IMR-90 (cell line): ENCODE data around the gene PSMC5. TPM values are rescaled to one million over a fixed set of nuclear protein-coding genes. Genes with fewer than 3 reads are reported as not detected.

Experiments used
- ATAC-seq: fragments of 200-7000 bp; cut with Tn5 transposase; 2 replicates; pipeline ENCODE4 v1.9.1; 2020; ENCODE audit warnings: low read depth, mild to moderate bottlenecking, moderate library complexity
- BruUV-seq: library from RNA; stranded (reverse); fragments of 400-500 nt; replicated peaks from 2 replicates; lab custom pipeline; 2021; lab: Mats Ljungman, UMichigan
- CTCF ChIA-PET: fragments of 300-600 bp; formaldehyde crosslinking; extraction: SDS; loops from one replicate; lab custom pipeline; 2021; ENCODE audit warnings: antibody characterized with exemption; lab: Yijun Ruan, JAX
- POLR2A ChIA-PET: fragments of 300-600 bp; sonication (Branson Sonifier 250); formaldehyde crosslinking; loops from one replicate; lab custom pipeline; 2022; ENCODE audit warnings: antibody characterized with exemption; ENCODE audit not compliant: unreplicated experiment; lab: Charles Lee
- DNase-seq: peaks from one replicate; pipeline ENCODE4 v3.0.0; 2013
- H2AFZ ChIP-seq: replicated peaks from 2 replicates; pipeline ENCODE3; 2013; ENCODE audit warnings: low read length, mild to moderate bottlenecking; ENCODE audit not compliant: poor library complexity
- H2AK5ac ChIP-seq: 2 replicates; pipeline ENCODE4 v1.6.1; 2013; ENCODE audit warnings: low read depth, low read length, inconsistent platforms
- H2AK9ac ChIP-seq: replicated peaks from 2 replicates; pipeline ENCODE3; 2013; ENCODE audit warnings: mild to moderate bottlenecking, low read depth, low read length, moderate library complexity; ENCODE audit not compliant: poor library complexity
- H2BK120ac ChIP-seq: 2 replicates; pipeline ENCODE4 v1.6.1; 2013; ENCODE audit warnings: low read depth, low read length, inconsistent platforms
- H2BK15ac ChIP-seq: 3 replicates; pipeline ENCODE4 v1.6.1; 2013; ENCODE audit warnings: low read depth, low read length, inconsistent platforms
- H2BK20ac ChIP-seq: 2 replicates; pipeline ENCODE4 v1.6.1; 2013; ENCODE audit warnings: low read depth, mild to moderate bottlenecking, inconsistent platforms, low read length, moderate library complexity
- H2BK5ac ChIP-seq: 2 replicates; pipeline ENCODE4 v1.6.1; 2013; ENCODE audit warnings: mild to moderate bottlenecking, low read depth, low read length, inconsistent platforms; ENCODE audit not compliant: poor library complexity, severe bottlenecking
- H3K14ac ChIP-seq: replicated peaks from 2 replicates; pipeline ENCODE4 v1.6.1; 2013; ENCODE audit warnings: low read depth, low read length, inconsistent platforms
- H3K18ac ChIP-seq: 2 replicates; pipeline ENCODE4 v1.6.1; 2013; ENCODE audit warnings: low read depth, low read length, control low read depth
- H3K23ac ChIP-seq: 2 replicates; pipeline ENCODE4 v1.6.1; 2013; ENCODE audit warnings: low read depth, low read length, inconsistent platforms
- H3K27ac ChIP-seq: 2 replicates; pipeline ENCODE4 v1.5.1; 2013; ENCODE audit warnings: mild to moderate bottlenecking, control low read depth, low read length; ENCODE audit not compliant: insufficient read depth
- H3K27me3 ChIP-seq: 2 replicates; pipeline ENCODE4 v1.6.1; 2013; ENCODE audit warnings: low read length; ENCODE audit not compliant: control insufficient read depth, insufficient read depth
- H3K36me3 ChIP-seq: 2 replicates; pipeline ENCODE4 v1.6.1; 2013; ENCODE audit warnings: low read length, mixed read lengths; ENCODE audit not compliant: control insufficient read depth, insufficient read depth
- H3K4ac ChIP-seq: 2 replicates; pipeline ENCODE4 v1.6.1; 2013; ENCODE audit warnings: low read depth, low read length, inconsistent platforms
- H3K4me1 ChIP-seq: 2 replicates; pipeline ENCODE4 v1.6.1; 2013; ENCODE audit warnings: low read length, mixed read lengths; ENCODE audit not compliant: control insufficient read depth, insufficient read depth
- H3K4me2 ChIP-seq: 2 replicates; pipeline ENCODE4 v1.6.1; 2013; ENCODE audit warnings: low read depth, mild to moderate bottlenecking, control low read depth, low read length, moderate library complexity
- H3K4me3 ChIP-seq: 2 replicates; pipeline ENCODE4 v1.5.1; 2013; ENCODE audit warnings: low read depth, mild to moderate bottlenecking, control low read depth, low read length, moderate library complexity; ENCODE audit not compliant: insufficient read depth
- H3K56ac ChIP-seq: 2 replicates; pipeline ENCODE4 v1.6.1; 2013; ENCODE audit warnings: low read length, inconsistent platforms; ENCODE audit not compliant: insufficient read depth; ENCODE audit errors: extremely low read depth
- H3K79me1 ChIP-seq, 2 experiments: 2 replicates each; pipeline ENCODE4 v1.6.1; 2013; ENCODE audit warnings: low read length in 2 of 2, inconsistent platforms in 1 of 2, low read depth in 1 of 2
- H3K9ac ChIP-seq: 2 replicates; pipeline ENCODE4 v1.6.1; 2013; ENCODE audit warnings: low read depth, low read length, control low read depth
- H3K9me1 ChIP-seq: 2 replicates; pipeline ENCODE4 v1.6.1; 2013; ENCODE audit warnings: low read length, inconsistent platforms; ENCODE audit not compliant: insufficient read depth
- H3K9me3 ChIP-seq: 2 replicates; pipeline ENCODE4 v1.6.1; 2013; ENCODE audit warnings: low read length; ENCODE audit not compliant: control insufficient read depth, insufficient read depth
- H4K20me1 ChIP-seq: 2 replicates; pipeline ENCODE4 v1.6.1; 2013; ENCODE audit warnings: low read length, inconsistent platforms; ENCODE audit not compliant: insufficient read depth
- H4K5ac ChIP-seq: 2 replicates; pipeline ENCODE4 v1.6.1; 2013; ENCODE audit warnings: mild to moderate bottlenecking, low read depth, low read length, control low read depth
- H4K8ac ChIP-seq, 2 experiments: 2 replicates each; pipeline ENCODE4 v1.6.1; 2013; ENCODE audit warnings: low read depth in 2 of 2, low read length in 2 of 2, control low read depth in 1 of 2, inconsistent platforms in 1 of 2
- H4K91ac ChIP-seq: 2 replicates; pipeline ENCODE4 v1.6.1; 2013; ENCODE audit warnings: low read depth, low read length, inconsistent platforms; ENCODE audit not compliant: insufficient read depth
- CEBPB ChIP-seq: IDR thresholded peaks from 2 replicates; pipeline ENCODE4 v1.6.1; 2012; ENCODE audit warnings: low read depth, low read length, improper control_type of control experiment
- CHD1 ChIP-seq: IDR thresholded peaks from 2 replicates; pipeline ENCODE4 v1.6.1; 2012; ENCODE audit warnings: low read depth, low read length, improper control_type of control experiment
- ELK1 ChIP-seq: fragments of 150-350 bp; IDR thresholded peaks from 2 replicates; pipeline ENCODE4 v1.6.1; 2016; ENCODE audit warnings: low read depth, mild to moderate bottlenecking, low read length, moderate library complexity, borderline replicate concordance
- MAFK ChIP-seq: IDR thresholded peaks from 2 replicates; pipeline ENCODE4 v1.6.1; 2012; ENCODE audit warnings: low read depth, low read length, improper control_type of control experiment
- MAZ ChIP-seq: IDR thresholded peaks from 2 replicates; pipeline ENCODE4 v1.6.1; 2012; ENCODE audit warnings: low read depth, mild to moderate bottlenecking, low read length, improper control_type of control experiment, moderate library complexity, borderline replicate concordance
- NFE2L2 ChIP-seq: fragments of 150-350 bp; IDR thresholded peaks from 2 replicates; pipeline ENCODE4 v1.6.1; 2016; ENCODE audit warnings: low read depth, mild to moderate bottlenecking, low read length
- RFX5 ChIP-seq: IDR thresholded peaks from 2 replicates; pipeline ENCODE4 v1.8.0; 2012; ENCODE audit warnings: low read depth, mild to moderate bottlenecking, low read length, moderate library complexity
- SMC3 ChIP-seq: fragments of 150-350 bp; IDR thresholded peaks from 2 replicates; pipeline ENCODE4 v1.6.1; 2016; ENCODE audit warnings: low read depth, mild to moderate bottlenecking, antibody characterized with exemption, low read length, moderate library complexity
- USF2 ChIP-seq: fragments of 150-350 bp; IDR thresholded peaks from 2 replicates; pipeline ENCODE4 v1.6.1; 2017; ENCODE audit warnings: mild to moderate bottlenecking, antibody characterized with exemption, low read length, low read depth
- WGBS, 2 experiments: methylation state at CpG; one replicate each; pipeline versions ENCODE4 v1.1.5 to v1.1.7; 2013; ENCODE audit warnings: missing lambda C conversion rate in 2 of 2; ENCODE audit not compliant: insufficient read length in 1 of 2; ENCODE audit errors: extremely low coverage in 2 of 2; 5-methylcytosine and 5-hydroxymethylcytosine counted together
- dilution Hi-C: fragments of 300-500 bp; cut with HindIII; formaldehyde crosslinking; loops from one replicate; pipeline ENCODE4 v1.14.3; 2018; ENCODE audit warnings: low sequenced_read_pairs; ENCODE audit not compliant: unreplicated experiment
- in situ Hi-C: fragments of 300-500 bp; cut with MboI; formaldehyde crosslinking; loops from 3 replicates; pipeline ENCODE4 v1.14.3; 2019; ENCODE audit warnings: low sequenced_read_pairs, inconsistent platforms, mixed read lengths
- intact Hi-C: fragments of 100-400 bp; cut with micrococcal nuclease; formaldehyde crosslinking; loops from 2 replicates; pipeline ENCODE4 v1.10.0; 2022
- polyA plus RNA-seq, 3 experiments: library from polyadenylated mRNA; depleted of rRNA; stranded (reverse); fragments of >200 nt; gene quantifications; 2 replicates each; pipeline ENCODE4 v1.2.3, GENCODE V29; 2012; ENCODE audit warnings: low replicate concordance in 1 of 3
- total RNA-seq: library from RNA; depleted of rRNA; stranded (reverse); fragments of >200 nt; gene quantifications from 2 replicates; pipeline ENCODE4 v1.2.3, GENCODE V29; 2012

PSMC5 gene
- total and polyA plus RNA-seq, 2 of the 4 experiments (the other 2 are of a cell fraction), result 105 to 165 TPM

- dilution Hi-C loops (no loop called here), in situ Hi-C loops (no loop called here), intact Hi-C loops (no loop called here)
- peaks cover 35% of the 10 kb centered on the region for H4K20me1 ChIP-seq
- ChIA-PET POLR2A (no interaction called here), CTCF (interaction anchor here (0.6 kb wide), 1 partner anchor 15 kb away, joined by 3 read pairs; no protein-coding TSS in a partner anchor)
- no peak overlapping the region for H2AFZ ChIP-seq
- H3K36me3 ChIP-seq, result peaks cover 66% of the 10 kb centered on the region
- H2AK9ac ChIP-seq, result no peak overlapping the region
- no peak overlapping the region for H2BK120ac ChIP-seq
- BruUV-seq, result no TSS peak
- no peak overlapping the region for H3K27ac ChIP-seq
- H2BK20ac ChIP-seq, result no peak overlapping the region
- no peak overlapping the region for H2BK15ac ChIP-seq
- H3K9ac ChIP-seq, result no peak overlapping the region
- H2BK5ac ChIP-seq, result no peak overlapping the region
- H4K5ac ChIP-seq, result no peak overlapping the region
- DNase-seq (no peak), ATAC-seq (no peak)
- peaks cover 25 to 58% of the 10 kb centered on the region in 2 experiments for H3K79me1 ChIP-seq
- no peak for TF ChIP-seq MAZ
- no peak for TF ChIP-seq ELK1
- no peak for TF ChIP-seq NFE2L2
- no peak for TF ChIP-seq RFX5
- TF ChIP-seq MAFK, result no peak
- TF ChIP-seq CHD1, result no peak
- no peak for TF ChIP-seq USF2
- TF ChIP-seq SMC3, result no peak
- TF ChIP-seq CEBPB, result no peak
- no peak overlapping the region for H2AK5ac ChIP-seq
- no peaks in the 10 kb centered on the region for H3K9me1 ChIP-seq
- H3K9me3 ChIP-seq, result no peaks in the 10 kb centered on the region
- no peak overlapping the region for H3K18ac ChIP-seq
- H3K4me2 ChIP-seq, result no peak overlapping the region
- no peak overlapping the region for H4K91ac ChIP-seq
- no peak overlapping the region for H3K4me3 ChIP-seq
- H3K56ac ChIP-seq, result no peak overlapping the region
- no peaks in the 10 kb centered on the region for H3K4me1 ChIP-seq
- no CpG with 5 or more reads among the region's 3 CpGs for WGBS, 2 experiments
- no peak overlapping the region; the same call in 1 of the 2 replicates for H3K14ac ChIP-seq
- no peak overlapping the region for H3K4ac ChIP-seq
- no peak overlapping the region for H3K23ac ChIP-seq
- no peaks in the 10 kb centered on the region for H3K27me3 ChIP-seq
- no peak overlapping the region for H4K8ac ChIP-seq
These were observed 35.0 kb upstream of the PSMC5 start for GRCh38 chr17:63792055-63792729.
